Astrocyte of the cerebellum (primary cell): ENCODE data around the gene TMCC2.

ENCODE experiments used
- DNase-seq: peaks from one replicate; pipeline ENCODE4 v3.0.0-alpha.2; 2011; ENCODE audit warnings: low read depth
- H3K4me3 ChIP-seq: 2 replicates; pipeline ENCODE4 v1.5.1; 2011; ENCODE audit warnings: mild to moderate bottlenecking, low read depth, low read length, moderate library complexity
- in situ Hi-C: cut with HindIII; loops from 2 replicates; pipeline ENCODE4 v1.10.0; 2017; ENCODE audit warnings: low sequenced_read_pairs
- TF ChIP-seq, protein P1 (sequence below): IDR thresholded peaks from 2 replicates; pipeline ENCODE4 v1.5.1; 2012; ENCODE audit warnings: low read length, low read depth, moderate library complexity, mild to moderate bottlenecking; ENCODE audit errors: missing control alignments

TMCC2 gene

DNA sequence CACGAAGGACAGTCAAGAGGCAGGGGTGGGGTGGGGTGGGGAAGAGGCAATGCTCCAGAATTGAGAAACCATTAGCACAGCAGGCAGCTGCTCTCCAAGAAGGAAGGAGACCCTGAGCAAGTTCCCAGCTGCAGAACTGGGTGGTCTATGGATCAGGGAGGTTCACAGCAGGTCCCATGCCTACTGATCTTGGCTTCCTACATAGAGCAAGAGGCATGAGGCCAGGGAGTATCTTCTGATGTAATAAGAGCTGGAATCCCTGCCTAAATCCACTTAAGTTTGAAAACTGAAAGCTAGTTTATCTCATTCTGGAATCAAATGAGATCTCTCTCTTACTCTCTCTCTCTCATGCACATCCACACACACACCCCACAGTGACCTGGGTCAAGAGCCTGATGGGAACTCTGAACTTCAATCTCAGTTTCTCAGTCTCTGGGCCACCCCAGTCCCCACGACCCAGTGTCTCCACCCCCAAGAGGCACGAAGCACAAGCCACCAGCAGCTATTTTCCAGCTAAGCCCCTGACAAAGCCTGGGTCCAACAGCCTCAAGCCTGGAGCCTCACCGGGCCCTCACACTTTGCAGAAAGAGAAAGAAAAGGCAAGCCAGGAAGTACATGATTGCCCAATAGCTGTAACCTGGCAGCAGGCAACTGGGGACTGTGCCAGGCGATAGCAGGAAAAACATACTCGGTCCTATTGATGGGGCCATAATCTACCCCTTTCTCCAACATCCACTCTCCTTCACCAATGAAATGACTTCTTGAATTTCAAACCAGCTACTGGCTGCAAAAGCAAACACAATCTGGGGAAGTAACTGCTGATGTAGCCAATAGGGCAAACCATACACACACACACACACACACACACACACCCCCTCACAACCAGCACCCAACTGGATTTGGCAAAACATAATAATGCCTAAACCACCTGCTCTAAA, 91.6 kb downstream of the TMCC2 start:
- in situ Hi-C loops, result no loop called here
- peak; percentile 56 for DNase-seq
- peak overlapping the region; percentile 90 for H3K4me3 ChIP-seq
- TF ChIP-seq, protein P1, sequence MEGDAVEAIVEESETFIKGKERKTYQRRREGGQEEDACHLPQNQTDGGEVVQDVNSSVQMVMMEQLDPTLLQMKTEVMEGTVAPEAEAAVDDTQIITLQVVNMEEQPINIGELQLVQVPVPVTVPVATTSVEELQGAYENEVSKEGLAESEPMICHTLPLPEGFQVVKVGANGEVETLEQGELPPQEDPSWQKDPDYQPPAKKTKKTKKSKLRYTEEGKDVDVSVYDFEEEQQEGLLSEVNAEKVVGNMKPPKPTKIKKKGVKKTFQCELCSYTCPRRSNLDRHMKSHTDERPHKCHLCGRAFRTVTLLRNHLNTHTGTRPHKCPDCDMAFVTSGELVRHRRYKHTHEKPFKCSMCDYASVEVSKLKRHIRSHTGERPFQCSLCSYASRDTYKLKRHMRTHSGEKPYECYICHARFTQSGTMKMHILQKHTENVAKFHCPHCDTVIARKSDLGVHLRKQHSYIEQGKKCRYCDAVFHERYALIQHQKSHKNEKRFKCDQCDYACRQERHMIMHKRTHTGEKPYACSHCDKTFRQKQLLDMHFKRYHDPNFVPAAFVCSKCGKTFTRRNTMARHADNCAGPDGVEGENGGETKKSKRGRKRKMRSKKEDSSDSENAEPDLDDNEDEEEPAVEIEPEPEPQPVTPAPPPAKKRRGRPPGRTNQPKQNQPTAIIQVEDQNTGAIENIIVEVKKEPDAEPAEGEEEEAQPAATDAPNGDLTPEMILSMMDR, result no peak

DNA sequence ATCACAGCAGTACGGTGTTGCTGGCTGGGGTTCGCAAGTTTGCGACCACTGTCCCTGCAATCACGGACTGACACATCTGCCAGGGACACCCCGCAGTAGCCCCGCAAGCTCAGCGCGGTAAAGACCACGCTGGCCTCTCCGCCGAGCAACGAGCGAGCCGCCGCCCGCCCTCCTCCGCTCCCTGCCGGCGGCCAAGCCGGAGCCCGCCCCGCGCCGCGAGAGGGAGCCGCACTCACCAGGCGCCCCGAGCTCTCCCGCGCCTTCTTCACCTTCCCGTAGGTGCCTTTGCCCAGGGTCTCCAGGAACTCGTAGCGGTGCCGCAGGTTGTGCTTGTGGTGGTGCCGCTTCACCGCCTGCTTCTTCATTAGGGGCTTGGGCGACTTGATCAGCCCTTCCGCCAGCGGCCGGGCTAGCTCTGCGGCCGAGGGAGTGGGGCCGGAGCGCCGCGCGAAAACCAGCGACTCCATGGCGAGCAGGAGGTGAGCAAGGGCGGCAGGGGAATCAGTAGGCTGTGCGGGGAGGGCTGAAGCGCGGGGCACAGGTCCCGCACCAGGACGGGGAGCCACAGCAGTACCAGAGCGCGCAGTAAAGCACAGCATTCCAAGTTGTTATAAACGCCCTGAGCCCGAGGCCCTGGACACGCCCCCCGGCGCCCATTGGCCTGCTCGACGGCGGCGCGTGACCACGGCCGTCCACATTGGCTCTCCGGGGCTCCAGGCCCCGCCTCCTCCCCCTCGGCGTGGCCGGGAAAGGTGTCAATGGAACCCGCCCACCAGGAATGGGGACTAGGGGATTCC, 93.6 kb downstream of the TMCC2 start, which contains the start of gene NUAK2:
NUAK2 (minus strand) TSS at position 584 of the 797 bp plus-strand sequence; CDS start at position 467, 117 bp downstream.
- in situ Hi-C loops, result no loop called here

DNA sequence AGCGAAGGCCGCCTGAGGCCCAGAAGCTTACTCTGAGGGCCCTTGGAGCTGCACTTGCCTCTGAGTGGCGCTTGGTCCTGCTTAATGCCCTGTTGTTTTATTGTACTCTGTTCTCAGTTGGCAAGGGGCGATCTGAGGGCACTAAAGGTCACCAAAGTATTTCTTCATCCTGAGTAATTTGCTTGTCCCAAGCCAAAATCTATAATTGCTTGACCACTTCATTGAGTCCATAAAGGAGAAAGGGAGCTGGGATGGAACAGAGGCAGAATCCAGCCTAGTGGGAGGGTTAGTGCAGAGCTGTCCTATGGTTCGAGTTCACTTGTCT, 94.2 kb downstream of the TMCC2 start:
- in situ Hi-C loops, result no loop called here
- H3K4me3 ChIP-seq, result peak overlapping the region; percentile 90
- TF ChIP-seq, protein P1, result no peak
- DNase-seq, result no peak

More for the DNA sequence above, 93.6 kb downstream of the TMCC2 start, which contains the start of gene NUAK2:
- peak within 1 kb of the TSS; percentile 90 for H3K4me3 ChIP-seq
- DNase-seq, result peak; percentile 71
- TF ChIP-seq, protein P1, result peak; percentile 41
